ENCODE measurements around the gene WDR89.

Gene WDR89

GRCh38 chr14:63677891-63678379, 36.3 kb upstream of the WDR89 start:
- TF ChIP-seq, protein P1, sequence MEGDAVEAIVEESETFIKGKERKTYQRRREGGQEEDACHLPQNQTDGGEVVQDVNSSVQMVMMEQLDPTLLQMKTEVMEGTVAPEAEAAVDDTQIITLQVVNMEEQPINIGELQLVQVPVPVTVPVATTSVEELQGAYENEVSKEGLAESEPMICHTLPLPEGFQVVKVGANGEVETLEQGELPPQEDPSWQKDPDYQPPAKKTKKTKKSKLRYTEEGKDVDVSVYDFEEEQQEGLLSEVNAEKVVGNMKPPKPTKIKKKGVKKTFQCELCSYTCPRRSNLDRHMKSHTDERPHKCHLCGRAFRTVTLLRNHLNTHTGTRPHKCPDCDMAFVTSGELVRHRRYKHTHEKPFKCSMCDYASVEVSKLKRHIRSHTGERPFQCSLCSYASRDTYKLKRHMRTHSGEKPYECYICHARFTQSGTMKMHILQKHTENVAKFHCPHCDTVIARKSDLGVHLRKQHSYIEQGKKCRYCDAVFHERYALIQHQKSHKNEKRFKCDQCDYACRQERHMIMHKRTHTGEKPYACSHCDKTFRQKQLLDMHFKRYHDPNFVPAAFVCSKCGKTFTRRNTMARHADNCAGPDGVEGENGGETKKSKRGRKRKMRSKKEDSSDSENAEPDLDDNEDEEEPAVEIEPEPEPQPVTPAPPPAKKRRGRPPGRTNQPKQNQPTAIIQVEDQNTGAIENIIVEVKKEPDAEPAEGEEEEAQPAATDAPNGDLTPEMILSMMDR (IDR thresholded peaks at IDR 0.05; ENCODE audit: borderline replicate concordance, control extremely low read depth, extremely low read depth, insufficient read depth, missing control alignments), result no peak
- no peak for DNase-seq (ENCODE audit: low spot score)
- in situ Hi-C loops (cut with MboI; ENCODE audit: low sequenced_read_pairs, unreplicated experiment), result no loop called here

DNA sequence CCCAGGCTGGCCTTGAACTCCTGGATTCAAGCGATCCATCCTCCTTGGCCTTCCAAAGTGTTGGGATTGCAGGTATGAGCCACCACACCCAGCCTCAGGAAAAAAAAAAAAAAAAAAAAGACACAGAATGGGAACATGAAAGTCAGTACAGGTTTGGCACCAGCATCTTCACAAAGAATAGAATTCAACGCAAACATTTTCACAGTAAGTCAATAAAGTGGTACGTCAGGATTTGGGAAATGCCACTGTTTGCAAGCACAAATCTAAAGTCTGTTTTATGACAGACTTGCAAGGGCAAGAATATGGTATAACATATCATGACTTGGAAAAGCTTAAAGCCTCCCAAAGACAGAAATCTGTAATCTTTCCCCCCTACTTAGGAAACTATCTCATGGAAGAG, 34.9 kb upstream of the WDR89 start:
- in situ Hi-C loops (cut with MboI; ENCODE audit: low sequenced_read_pairs, unreplicated experiment), result no loop called here
- TF ChIP-seq, protein P1 (IDR thresholded peaks at IDR 0.05; ENCODE audit: borderline replicate concordance, control extremely low read depth, extremely low read depth, insufficient read depth, missing control alignments), result no peak
- DNase-seq (ENCODE audit: low spot score), result no peak

DNA sequence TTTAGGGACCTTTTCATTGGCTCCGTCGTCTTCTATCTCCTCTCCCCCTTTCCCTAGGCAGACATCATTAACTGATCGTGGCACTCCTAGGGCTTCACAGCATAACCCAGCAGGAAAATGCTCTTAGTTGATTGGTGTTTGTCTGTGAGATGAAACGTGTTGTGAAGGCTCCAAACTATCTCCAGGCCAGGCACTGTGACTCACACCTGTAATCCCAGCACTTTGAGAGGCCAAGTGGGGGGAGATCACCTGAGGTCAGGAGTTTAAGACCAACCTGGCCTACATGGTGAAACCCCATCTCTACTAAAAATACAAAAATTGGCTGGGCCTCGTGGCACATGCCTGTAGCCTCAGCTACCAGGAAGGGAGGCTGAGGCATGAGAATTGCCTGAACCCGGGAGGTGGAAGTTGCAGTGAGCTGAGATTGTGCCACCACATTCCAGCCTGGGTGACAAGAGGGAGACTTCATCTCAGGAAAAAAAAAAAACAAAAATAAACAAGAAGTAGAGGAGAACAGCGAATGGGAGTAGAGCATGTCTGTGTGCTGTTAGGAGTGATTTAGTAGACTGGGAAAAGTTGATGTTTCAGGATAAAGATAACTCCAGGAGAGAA, 32.3 kb upstream of the WDR89 start:
- in situ Hi-C loops (cut with MboI; ENCODE audit: low sequenced_read_pairs, unreplicated experiment), result no loop called here
- DNase-seq (ENCODE audit: low spot score), result no peak
- TF ChIP-seq, protein P1 (IDR thresholded peaks at IDR 0.05; ENCODE audit: borderline replicate concordance, control extremely low read depth, extremely low read depth, insufficient read depth, missing control alignments), result no peak

- in situ Hi-C loops (cut with MboI; ENCODE audit: low sequenced_read_pairs, unreplicated experiment), result no loop called here
These were observed 31.6 kb upstream of the WDR89 start for GRCh38 chr14:63673255-63673654.

GRCh38 chr14:63672417-63673180, 30.9 kb upstream of the WDR89 start:
- DNase-seq (ENCODE audit: low spot score), result no peak
- in situ Hi-C loops (cut with MboI; ENCODE audit: low sequenced_read_pairs, unreplicated experiment), result no loop called here
- TF ChIP-seq, protein P1 (IDR thresholded peaks at IDR 0.05; ENCODE audit: borderline replicate concordance, control extremely low read depth, extremely low read depth, insufficient read depth, missing control alignments), result no peak

More at GRCh38 chr14:63673255-63673654, 31.6 kb upstream of the WDR89 start:
- DNase-seq (ENCODE audit: low spot score), result no peak
- TF ChIP-seq, protein P1 (IDR thresholded peaks at IDR 0.05; ENCODE audit: borderline replicate concordance, control extremely low read depth, extremely low read depth, insufficient read depth, missing control alignments), result no peak

DNA sequence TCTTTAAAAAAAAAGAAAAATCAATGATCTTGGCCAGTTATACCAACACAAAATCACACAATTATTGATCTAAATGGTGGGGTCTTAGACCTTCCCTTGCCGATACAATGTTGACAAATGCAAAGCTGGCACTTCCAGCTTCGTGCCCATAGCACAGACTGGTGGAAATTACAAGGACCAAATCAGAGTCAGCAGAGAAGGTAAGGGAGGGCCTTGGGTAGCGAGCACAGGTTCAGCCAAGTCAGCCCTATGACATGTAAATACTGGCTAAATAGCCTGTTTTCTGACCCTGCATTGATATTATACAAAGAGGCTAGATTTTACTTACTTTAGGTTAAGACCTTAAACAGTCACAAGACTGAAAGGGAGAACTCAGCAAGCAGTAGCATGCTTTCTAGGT, 30.3 kb upstream of the WDR89 start:
- no peak for DNase-seq (ENCODE audit: low spot score)
- in situ Hi-C loops (cut with MboI; ENCODE audit: low sequenced_read_pairs, unreplicated experiment), result no loop called here
- TF ChIP-seq, protein P1 (IDR thresholded peaks at IDR 0.05; ENCODE audit: borderline replicate concordance, control extremely low read depth, extremely low read depth, insufficient read depth, missing control alignments), result no peak
